ENCODE data around the gene CALML4. TPM values are rescaled to one million over a fixed set of nuclear protein-coding genes. Genes with fewer than 3 reads are reported as not detected.
"Not testable (repeated sequence)": the region's sequence is repeated elsewhere in the genome, so short reads cannot be mapped to it uniquely, and the experiment has no call there.

The CALML4 gene
- total RNA-seq, 1 donor from 2014 or later, result 7.2 TPM

- not testable (repeated sequence) for DNase-seq (ENCODE audit: extremely low read depth, low read depth, low spot score)
These were observed 20.3 kb upstream of the CALML4 start for GRCh38 chr15:68225442-68225841.

GRCh38 chr15:68224546-68225250, 19.6 kb upstream of the CALML4 start:
- no peak for DNase-seq (ENCODE audit: extremely low read depth, low read depth, low spot score)

GRCh38 chr15:68224108-68224507, 19.0 kb upstream of the CALML4 start:
- DNase-seq (ENCODE audit: extremely low read depth, low read depth, low spot score), result no peak

- no peak for DNase-seq (ENCODE audit: extremely low read depth, low read depth, low spot score)
These were observed 18.0 kb upstream of the CALML4 start for GRCh38 chr15:68223171-68223570.

GRCh38 chr15:68222432-68222743, 17.3 kb upstream of the CALML4 start:
- not testable (repeated sequence) for DNase-seq (ENCODE audit: extremely low read depth, low read depth, low spot score)

- DNase-seq (ENCODE audit: extremely low read depth, low read depth, low spot score), result not testable (repeated sequence)
These were observed 16.6 kb upstream of the CALML4 start for GRCh38 chr15:68221530-68222431.

- DNase-seq (ENCODE audit: extremely low read depth, low read depth, low spot score), result no peak
These were observed 15.8 kb upstream of the CALML4 start for GRCh38 chr15:68220967-68221366.

- DNase-seq (ENCODE audit: extremely low read depth, low read depth, low spot score), result no peak
These were observed 15.4 kb upstream of the CALML4 start for GRCh38 chr15:68220489-68220888.

DNA sequence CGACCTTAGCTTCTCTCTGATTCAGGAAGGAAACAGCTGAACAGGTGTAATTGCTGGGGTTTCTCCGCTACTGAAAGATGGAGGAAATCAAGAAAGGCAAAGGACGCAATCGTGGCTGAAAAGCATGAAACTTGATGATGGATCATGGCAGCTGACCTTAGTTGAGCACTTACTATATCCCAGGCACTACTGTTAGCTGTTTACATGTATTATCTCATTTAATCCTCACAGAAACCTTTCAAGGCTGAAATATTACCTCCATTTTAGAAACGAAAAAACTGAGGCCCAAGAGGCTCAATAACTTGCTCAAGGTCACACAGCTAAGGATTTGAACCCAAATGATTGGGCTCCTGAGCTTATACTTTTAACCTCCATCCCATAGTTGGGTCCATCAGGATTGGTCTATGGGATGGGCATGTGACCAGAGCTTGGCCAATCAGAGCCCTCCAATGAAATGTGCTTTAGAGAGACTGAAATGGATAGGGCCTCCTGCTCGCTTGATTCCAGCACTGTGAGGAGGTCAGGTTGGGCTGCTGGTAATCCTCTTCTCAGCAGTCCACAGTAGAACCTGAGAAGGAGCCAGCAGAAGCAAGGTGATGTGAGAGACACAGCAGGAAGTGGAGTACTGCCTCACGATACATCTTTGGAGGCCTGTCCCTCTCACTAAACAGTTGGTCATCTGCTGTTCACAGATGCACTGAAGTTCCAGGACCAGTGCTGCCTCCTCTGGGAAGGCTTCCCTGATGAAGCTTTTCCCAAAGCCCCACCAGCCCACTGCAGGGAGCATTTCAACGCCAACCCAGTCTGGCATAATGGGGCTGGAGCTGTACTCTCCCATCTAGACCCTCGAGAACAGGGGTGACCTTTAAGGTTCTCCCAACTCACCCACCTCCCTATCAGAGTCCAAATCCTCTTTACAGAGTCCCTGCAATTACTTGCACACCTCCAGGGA, 14.0 kb upstream of the CALML4 start:
- DNase-seq (ENCODE audit: extremely low read depth, low read depth, low spot score), result no peak

DNA sequence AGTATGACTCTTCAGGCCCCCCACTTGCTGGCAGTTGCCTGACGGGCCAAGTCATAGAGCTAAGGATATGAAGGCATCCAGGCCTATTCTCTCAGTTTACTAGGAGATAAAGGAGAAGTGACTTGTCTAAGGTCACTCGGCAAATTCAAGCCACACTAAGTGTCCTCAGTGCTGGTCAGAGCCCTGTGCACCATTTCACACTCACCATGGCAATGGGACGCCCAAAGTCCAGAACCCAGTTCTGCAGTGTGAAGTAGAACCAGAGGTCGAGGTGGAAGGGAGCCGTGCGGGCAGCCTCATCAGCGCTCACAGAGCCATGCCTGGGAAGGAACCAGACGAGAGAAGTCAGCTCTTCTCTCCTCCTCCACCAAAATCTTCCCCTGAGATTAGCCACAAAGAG, 13.2 kb upstream of the CALML4 start:
- DNase-seq (ENCODE audit: extremely low read depth, low read depth, low spot score), result no peak

GRCh38 chr15:68217341-68217740, 12.2 kb upstream of the CALML4 start:
- no peak for DNase-seq (ENCODE audit: extremely low read depth, low read depth, low spot score)

- no peak for DNase-seq (ENCODE audit: extremely low read depth, low read depth, low spot score)
These were observed 9.7 kb upstream of the CALML4 start for GRCh38 chr15:68214838-68215254.

DNA sequence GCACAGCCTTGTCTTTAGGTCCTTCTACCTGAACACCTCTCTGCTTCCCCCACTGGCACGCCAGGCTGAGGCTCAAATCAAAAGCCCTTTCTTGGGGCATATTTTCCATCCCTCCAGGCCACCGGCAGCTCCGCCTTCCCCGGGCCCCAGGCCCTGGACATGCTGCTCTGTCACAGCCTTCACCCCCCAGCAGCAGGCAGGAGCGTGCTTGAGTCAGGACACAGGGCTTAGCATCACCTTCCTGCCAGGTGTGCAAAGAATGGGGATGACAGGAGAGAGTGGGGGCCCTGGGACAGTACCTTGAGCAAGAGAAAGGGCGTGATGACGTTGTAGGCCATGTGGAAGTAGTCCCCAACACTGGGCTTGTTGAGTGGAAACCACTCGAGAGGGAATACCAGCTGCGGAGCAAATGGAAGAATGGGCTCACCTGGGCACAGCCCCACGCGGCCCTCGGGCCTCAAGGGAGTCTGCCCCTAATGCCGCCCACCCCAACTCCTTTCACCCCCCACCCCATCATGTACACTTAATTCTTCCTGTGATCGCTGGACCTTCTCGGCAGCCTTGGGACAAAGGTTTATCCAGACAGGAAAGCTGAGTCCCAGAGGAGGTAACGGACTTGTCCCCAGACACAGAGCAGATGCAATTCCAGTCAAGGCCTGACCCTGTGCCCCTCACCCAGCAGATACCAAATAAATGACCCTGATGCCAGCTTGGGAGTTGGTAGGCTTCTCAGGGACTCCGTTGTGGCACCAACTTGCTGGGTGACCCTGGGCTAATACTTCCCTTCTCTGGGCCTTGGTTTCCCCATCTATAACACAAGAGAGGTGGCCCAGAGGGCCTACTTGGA, 9.1 kb upstream of the CALML4 start:
- no peak for DNase-seq (ENCODE audit: extremely low read depth, low read depth, low spot score)

DNA sequence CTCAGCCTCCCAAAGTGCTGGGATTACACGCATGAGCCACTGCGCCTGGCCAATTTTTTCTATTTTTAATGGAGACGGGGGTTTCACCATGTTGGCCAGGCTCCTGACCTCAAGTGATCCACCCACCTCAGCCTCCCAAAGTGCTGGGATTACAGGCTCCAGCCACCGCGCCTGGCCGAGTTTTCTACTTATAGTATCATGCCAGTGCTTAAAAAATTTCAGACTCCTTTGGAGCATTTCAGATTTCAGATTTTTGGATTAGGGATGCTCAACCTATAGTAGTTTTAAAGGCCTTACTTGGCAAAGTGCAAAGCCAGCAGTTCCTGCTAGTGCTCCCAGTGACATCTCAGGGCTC, 8.3 kb upstream of the CALML4 start:
- not testable (repeated sequence) for DNase-seq (ENCODE audit: extremely low read depth, low read depth, low spot score)

- no peak for DNase-seq (ENCODE audit: extremely low read depth, low read depth, low spot score)
These were observed 6.7 kb upstream of the CALML4 start for GRCh38 chr15:68211656-68212320.

DNA sequence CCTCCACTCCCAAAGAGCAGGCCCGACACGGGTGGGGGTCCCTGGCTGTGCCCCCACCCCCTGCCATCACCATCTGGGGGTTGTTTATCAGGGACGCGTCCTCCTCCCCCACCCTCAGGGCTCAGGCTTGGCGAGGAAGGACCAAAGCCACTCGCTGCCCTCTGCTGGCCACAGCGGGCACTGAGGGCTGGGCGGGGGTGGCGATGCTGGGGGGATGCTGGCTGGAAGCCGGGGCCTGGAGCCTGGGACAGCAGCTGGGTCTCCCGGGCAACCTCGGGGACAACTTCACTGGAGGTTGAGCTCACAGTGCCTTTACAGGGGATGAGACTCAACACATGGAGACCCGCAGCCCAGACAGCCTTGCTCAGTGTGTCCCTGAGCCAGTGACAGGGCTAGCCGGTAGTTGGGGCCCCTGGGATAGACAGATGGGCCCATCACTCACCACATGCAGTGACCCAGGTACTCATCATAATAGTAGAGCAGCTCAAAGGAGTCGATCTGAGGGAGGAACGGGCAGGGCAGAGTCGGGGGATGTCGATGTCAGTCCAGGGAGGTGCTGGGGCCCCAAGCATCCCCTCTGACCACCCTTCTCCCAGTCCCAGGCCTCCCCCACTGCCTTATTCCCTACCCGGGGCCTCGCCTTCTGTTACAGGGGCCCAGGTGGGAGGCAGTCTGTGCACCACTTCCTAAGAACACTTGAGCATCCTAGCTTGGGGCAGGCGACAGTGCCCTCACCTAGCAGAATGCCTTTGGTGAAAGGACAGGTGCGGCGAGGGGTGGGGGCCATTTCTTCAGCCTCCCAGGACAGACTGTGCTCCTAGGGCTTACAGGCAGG, 5.9 kb upstream of the CALML4 start:
- DNase-seq (ENCODE audit: extremely low read depth, low read depth, low spot score), result no peak

GRCh38 chr15:68210409-68210756, 5.3 kb upstream of the CALML4 start:
- no peak for DNase-seq (ENCODE audit: extremely low read depth, low read depth, low spot score)

GRCh38 chr15:68209735-68210408, 4.7 kb upstream of the CALML4 start:
- DNase-seq (ENCODE audit: extremely low read depth, low read depth, low spot score), result no peak

Measured in glomerular endothelial cell (primary cell).